Caco-2 (cell line): ENCODE results near the gene EXTL1. TPM values are rescaled to one million over a fixed set of nuclear protein-coding genes. Genes with fewer than 3 reads are reported as not detected.

Experiments
- BruUV-seq: library from RNA; stranded (reverse); fragments of 400-500 nt; replicated peaks from 2 replicates; lab custom pipeline; 2021; lab: Mats Ljungman, UMichigan
- CTCF ChIA-PET: fragments of 300-600 bp; sonication (Branson Sonifier 250); formaldehyde crosslinking; loops from one replicate; lab custom pipeline; 2022; ENCODE audit warnings: antibody characterized with exemption; lab: Charles Lee
- POLR2A ChIA-PET: fragments of 300-600 bp; sonication (Branson Sonifier 250); formaldehyde crosslinking; loops from one replicate; lab custom pipeline; 2022; ENCODE audit warnings: antibody characterized with exemption; lab: Charles Lee
- DNase-seq, 2 experiments: peaks; one replicate each; pipeline versions ENCODE4 v3.0.0 to v3.0.0-alpha.2; 2020 to 2022
- H3K27me3 ChIP-seq: replicated peaks from 2 replicates; pipeline ENCODE4 v1.6.0; 2011; ENCODE audit warnings: low read length; ENCODE audit not compliant: control insufficient read depth, insufficient read depth
- H3K36me3 ChIP-seq: 2 replicates; pipeline ENCODE4 v1.5.1; 2011; ENCODE audit warnings: low read length; ENCODE audit not compliant: control insufficient read depth, insufficient read depth
- H3K4me1 ChIP-seq: fragments of 250-450 bp; sonication (Bioruptor Pico); 2 replicates; pipeline ENCODE4 v1.5.1; 2020; ENCODE audit warnings: mild to moderate bottlenecking
- H3K4me3 ChIP-seq: 2 replicates; pipeline ENCODE4 v1.5.1; 2011; ENCODE audit warnings: low read depth, mild to moderate bottlenecking, control low read depth, low read length
- H3K9me3 ChIP-seq: fragments of 250-450 bp; sonication (Bioruptor Pico); 2 replicates; pipeline ENCODE4 v1.5.1; 2020; ENCODE audit warnings: mild to moderate bottlenecking, moderate library complexity
- H3K27ac Mint-ChIP-seq: one replicate; pipeline ENCODE4 v1.8.0; 2022; ENCODE audit warnings: mixed read lengths; ENCODE audit not compliant: unreplicated experiment
- H3K27me3 Mint-ChIP-seq: one replicate; pipeline ENCODE4 v1.8.0; 2022; ENCODE audit warnings: mixed read lengths; ENCODE audit not compliant: insufficient read depth, unreplicated experiment
- H3K36me3 Mint-ChIP-seq: one replicate; pipeline ENCODE4 v1.8.0; 2022; ENCODE audit warnings: mild to moderate bottlenecking, mixed read lengths; ENCODE audit not compliant: insufficient read depth, unreplicated experiment
- H3K4me1 Mint-ChIP-seq: one replicate; pipeline ENCODE4 v1.8.0; 2022; ENCODE audit warnings: low read depth, mixed read lengths; ENCODE audit not compliant: unreplicated experiment
- H3K4me3 Mint-ChIP-seq: one replicate; pipeline ENCODE4 v1.8.0; 2022; ENCODE audit warnings: mild to moderate bottlenecking, moderate library complexity, mixed read lengths; ENCODE audit not compliant: unreplicated experiment
- H3K9me3 Mint-ChIP-seq: one replicate; pipeline ENCODE4 v1.8.0; 2022; ENCODE audit warnings: mixed read lengths; ENCODE audit not compliant: unreplicated experiment
- intact Hi-C: fragments of 100-400 bp; cut with micrococcal nuclease; formaldehyde crosslinking; loops from one replicate; pipeline ENCODE4 v1.10.0; 2022; ENCODE audit not compliant: unreplicated experiment
- total RNA-seq: library from RNA; stranded (reverse); gene quantifications from 2 replicates; pipeline ENCODE4 v1.2.3, GENCODE V29; 2022
- TF ChIP-seq, protein P1 (sequence below), 2 experiments: fragments of 200-600 bp in 1 of 2; IDR thresholded peaks; 1 replicate in 1 of 2; 2 replicates in 1 of 2; pipeline versions ENCODE4 v1.5.1 to v1.8.0; 2011 to 2022; ENCODE audit warnings: antibody characterized with exemption in 1 of 2, control low read depth in 1 of 2, inconsistent platforms in 1 of 2, low read depth in 1 of 2, low read length in 1 of 2, mild to moderate bottlenecking in 1 of 2, moderate library complexity in 1 of 2; ENCODE audit not compliant: insufficient read depth in 1 of 2, severe bottlenecking in 1 of 2, unreplicated experiment in 1 of 2

Gene EXTL1
- total RNA-seq, 1 experiment from 2014 or later = 0.34 TPM

DNA sequence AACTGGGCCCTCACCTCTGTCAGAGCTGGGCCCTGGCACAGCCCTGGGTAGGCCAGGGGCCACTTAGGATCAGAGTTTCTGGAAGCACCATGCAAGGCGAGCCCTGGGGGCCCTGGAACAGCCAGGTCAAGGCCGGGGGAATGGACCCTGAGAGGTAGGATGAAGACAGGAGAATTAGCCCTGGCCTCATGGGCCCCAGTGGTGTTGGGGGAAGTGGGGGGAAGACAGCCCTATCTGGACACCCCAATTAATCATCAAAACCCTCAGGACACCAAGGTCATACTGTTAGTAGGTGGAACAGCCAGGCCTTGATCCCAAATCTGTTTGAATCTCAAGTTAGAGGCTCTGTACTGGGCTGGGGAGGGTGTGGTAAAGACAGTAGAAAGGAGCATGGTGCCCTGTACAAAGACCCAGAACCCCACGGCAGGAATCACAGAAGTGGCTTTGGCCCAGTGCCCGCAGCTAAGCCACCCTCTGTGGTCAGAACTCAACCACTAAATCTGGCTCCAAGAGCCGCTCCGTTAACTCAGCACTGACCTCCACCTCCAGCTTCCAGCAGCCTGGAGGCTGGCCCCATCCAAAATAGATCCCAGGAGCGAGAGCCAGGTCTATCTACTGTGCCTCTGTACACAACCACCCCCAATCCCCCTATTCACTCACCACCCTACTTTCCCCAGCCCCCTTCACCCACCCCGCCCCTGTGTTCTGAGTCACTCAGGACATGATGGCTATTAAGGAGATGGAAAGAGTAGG lies 59.9 kb downstream of the EXTL1 start:
- ChIA-PET CTCF (no interaction called here), POLR2A (no interaction called here)
- TF ChIP-seq, protein P1, sequence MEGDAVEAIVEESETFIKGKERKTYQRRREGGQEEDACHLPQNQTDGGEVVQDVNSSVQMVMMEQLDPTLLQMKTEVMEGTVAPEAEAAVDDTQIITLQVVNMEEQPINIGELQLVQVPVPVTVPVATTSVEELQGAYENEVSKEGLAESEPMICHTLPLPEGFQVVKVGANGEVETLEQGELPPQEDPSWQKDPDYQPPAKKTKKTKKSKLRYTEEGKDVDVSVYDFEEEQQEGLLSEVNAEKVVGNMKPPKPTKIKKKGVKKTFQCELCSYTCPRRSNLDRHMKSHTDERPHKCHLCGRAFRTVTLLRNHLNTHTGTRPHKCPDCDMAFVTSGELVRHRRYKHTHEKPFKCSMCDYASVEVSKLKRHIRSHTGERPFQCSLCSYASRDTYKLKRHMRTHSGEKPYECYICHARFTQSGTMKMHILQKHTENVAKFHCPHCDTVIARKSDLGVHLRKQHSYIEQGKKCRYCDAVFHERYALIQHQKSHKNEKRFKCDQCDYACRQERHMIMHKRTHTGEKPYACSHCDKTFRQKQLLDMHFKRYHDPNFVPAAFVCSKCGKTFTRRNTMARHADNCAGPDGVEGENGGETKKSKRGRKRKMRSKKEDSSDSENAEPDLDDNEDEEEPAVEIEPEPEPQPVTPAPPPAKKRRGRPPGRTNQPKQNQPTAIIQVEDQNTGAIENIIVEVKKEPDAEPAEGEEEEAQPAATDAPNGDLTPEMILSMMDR (IDR thresholded peaks at IDR 0.05; ENCODE audit: insufficient read depth in 1 of 2, low read depth in 1 of 2, low read length in 1 of 2, severe bottlenecking in 1 of 2, unreplicated experiment in 1 of 2) = no peak
- Mint-ChIP-seq H3K4me1 (peaks cover 12% of the 10 kb centered on the region), H3K36me3 (peaks cover 5% of the 10 kb centered on the region), H3K4me3 (no peak overlapping the region), H3K9me3 (no peaks in the 10 kb centered on the region), H3K27me3 (no peaks in the 10 kb centered on the region), H3K27ac (no peak overlapping the region)
- Histone ChIP-seq H3K4me1 (peaks cover 40% of the 10 kb centered on the region), H3K9me3 (no peaks in the 10 kb centered on the region), H3K36me3 (no peaks in the 10 kb centered on the region), H3K4me3 (no peak overlapping the region), H3K27me3 (no peaks in the 10 kb centered on the region)
- no TSS peak for BruUV-seq
- intact Hi-C loops = no loop called here
- no peak for DNase-seq

DNA sequence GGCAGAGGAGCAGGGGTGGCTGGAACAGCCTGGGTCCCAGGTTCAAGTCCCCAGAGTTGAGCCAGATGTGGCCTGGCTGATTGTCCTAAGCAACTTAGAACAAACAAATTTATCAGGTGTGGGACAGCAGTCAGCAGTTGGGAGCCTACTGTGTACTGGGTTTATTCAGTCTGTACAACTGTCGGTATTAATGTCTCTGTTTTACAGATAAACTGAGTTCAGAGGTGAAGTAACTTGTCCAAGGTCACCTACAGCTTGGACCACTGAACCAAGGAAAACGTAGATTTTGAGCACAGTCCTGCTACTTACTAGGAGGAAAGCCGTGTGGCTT lies 60.4 kb downstream of the EXTL1 start:
- no peak overlapping the region for H3K27ac Mint-ChIP-seq
- H3K4me1 Mint-ChIP-seq = peaks cover 12% of the 10 kb centered on the region
- Histone ChIP-seq H3K27me3 (no peaks in the 10 kb centered on the region), H3K36me3 (no peaks in the 10 kb centered on the region), H3K9me3 (no peaks in the 10 kb centered on the region), H3K4me1 (peaks cover 40% of the 10 kb centered on the region), H3K4me3 (no peak overlapping the region)
- no peak for DNase-seq
- POLR2A ChIA-PET = no interaction called here
- peaks cover 5% of the 10 kb centered on the region for H3K36me3 Mint-ChIP-seq
- intact Hi-C loops = no loop called here
- no peak overlapping the region for H3K4me3 Mint-ChIP-seq
- TF ChIP-seq, protein P1 (IDR thresholded peaks at IDR 0.05; ENCODE audit: insufficient read depth in 1 of 2, low read depth in 1 of 2, low read length in 1 of 2, severe bottlenecking in 1 of 2, unreplicated experiment in 1 of 2) = no peak
- no peaks in the 10 kb centered on the region for H3K27me3 Mint-ChIP-seq
- CTCF ChIA-PET = no interaction called here
- no TSS peak for BruUV-seq
- H3K9me3 Mint-ChIP-seq = no peaks in the 10 kb centered on the region

DNA sequence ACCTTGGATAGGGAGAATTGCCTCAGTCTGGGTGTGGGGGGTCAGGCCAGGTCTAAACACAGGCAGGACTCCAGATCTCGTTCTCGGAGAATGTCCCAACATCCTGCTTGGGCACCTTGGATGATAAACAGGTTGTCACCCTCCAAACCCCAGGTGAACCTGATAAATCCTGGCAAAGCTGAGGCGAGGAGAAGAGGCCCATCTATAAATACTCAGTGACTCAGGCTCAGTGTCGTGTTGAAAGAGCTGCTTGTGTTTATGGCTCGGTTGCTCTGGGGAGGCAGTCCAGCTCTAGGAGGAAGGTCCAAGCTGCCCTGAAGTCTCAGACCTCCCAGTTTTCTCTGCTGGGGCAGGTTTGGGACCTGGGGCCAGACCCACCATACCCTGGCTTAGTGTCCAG lies 61.6 kb downstream of the EXTL1 start:
- Histone ChIP-seq H3K27me3 (no peaks in the 10 kb centered on the region), H3K36me3 (no peaks in the 10 kb centered on the region), H3K9me3 (no peaks in the 10 kb centered on the region), H3K4me3 (no peak overlapping the region), H3K4me1 (peaks cover 32% of the 10 kb centered on the region)
- Mint-ChIP-seq H3K4me1 (peaks cover 12% of the 10 kb centered on the region), H3K4me3 (no peak overlapping the region), H3K36me3 (peaks cover 5% of the 10 kb centered on the region), H3K9me3 (no peaks in the 10 kb centered on the region), H3K27me3 (no peaks in the 10 kb centered on the region), H3K27ac (no peak overlapping the region)
- intact Hi-C loops = no loop called here
- POLR2A ChIA-PET = interaction anchor here (0.5 kb wide), 1 partner anchor 18 kb away, joined by 3 read pairs; no protein-coding TSS in a partner anchor
- TF ChIP-seq, protein P1 (IDR thresholded peaks at IDR 0.05; ENCODE audit: insufficient read depth in 1 of 2, low read depth in 1 of 2, low read length in 1 of 2, severe bottlenecking in 1 of 2, unreplicated experiment in 1 of 2) = no peak
- CTCF ChIA-PET = no interaction called here
- no TSS peak for BruUV-seq
- DNase-seq = no peak
